Heart left ventricle (tissue), 16 donors: ENCODE measurements around the gene MYH7B. TPM values are rescaled to one million over a fixed set of nuclear protein-coding genes. Genes with fewer than 3 reads are reported as not detected.

ENCODE experiments used
- ATAC-seq, 4 donors: fragments of 200-7000 bp; cut with Tn5 transposase; one replicate each; pipeline ENCODE4 v1.9.1; 2020 to 2022; ENCODE audit warnings: moderate library complexity in 4 of 4, mild to moderate bottlenecking in 3 of 4, moderate number of reproducible peaks in 1 of 4
- DNase-seq, 5 donors: peaks; one replicate each; pipeline ENCODE4 v3.0.0-alpha.2; 2020
- H3K27ac ChIP-seq, 12 donors: fragments of 200-600 bp; sonication (generic) in 4 of 12; one replicate each; pipeline versions ENCODE4 v1.5.0 to v1.8.0; 2016 to 2022; ENCODE audit warnings: mild to moderate bottlenecking in 2 of 12
- H3K27me3 ChIP-seq, 9 donors: fragments of 200-600 bp; sonication (generic) in 2 of 9; one replicate each; pipeline versions ENCODE4 v1.5.1 to v1.8.0; 2016 to 2022; ENCODE audit warnings: mild to moderate bottlenecking in 3 of 9
- H3K36me3 ChIP-seq, 9 donors: fragments of 200-600 bp; sonication (generic) in 2 of 9; one replicate each; pipeline versions ENCODE4 v1.5.0 to v1.8.0; 2018 to 2022; ENCODE audit warnings: mild to moderate bottlenecking in 2 of 9
- H3K4me1 ChIP-seq, 12 donors: fragments of 200-600 bp; sonication (generic) in 4 of 12; one replicate each; pipeline versions ENCODE4 v1.5.0 to v1.8.0; 2016 to 2022; ENCODE audit warnings: mild to moderate bottlenecking in 3 of 12
- H3K4me3 ChIP-seq, 12 donors: fragments of 200-600 bp; sonication (generic) in 4 of 12; one replicate each; pipeline versions ENCODE4 v1.5.0 to v1.8.0; 2017 to 2022; ENCODE audit warnings: mild to moderate bottlenecking in 9 of 12, moderate library complexity in 4 of 12
- H3K9me3 ChIP-seq, 12 donors: fragments of 200-600 bp; sonication (generic) in 4 of 12; one replicate each; pipeline versions ENCODE4 v1.5.0 to v1.8.0; 2016 to 2022; ENCODE audit warnings: mild to moderate bottlenecking in 1 of 12
- CTCF ChIP-seq, 12 donors: fragments of 200-600 bp; sonication (generic) in 4 of 12; IDR thresholded peaks; one replicate each; pipeline versions ENCODE4 v1.5.0 to v1.8.0; 2018 to 2022; ENCODE audit warnings: antibody characterized with exemption in 12 of 12, mild to moderate bottlenecking in 5 of 12
- POLR2A ChIP-seq, 2 donors: fragments of 450-650 bp; IDR thresholded peaks; one replicate each; pipeline ENCODE4 v1.6.1; 2017; ENCODE audit warnings: antibody characterized with exemption in 2 of 2, mild to moderate bottlenecking in 2 of 2, moderate library complexity in 2 of 2
- WGBS, 4 donors: extraction: QIAGEN DNeasy Blood & Tissue Kit in 2 of 4; methylation state at CpG; one replicate each; pipeline versions ENCODE4 v1.1.5 to v1.1.7; 2013 to 2018; 5-methylcytosine and 5-hydroxymethylcytosine counted together
- intact Hi-C, 10 donors: fragments of 100-400 bp; cut with DNase I; formaldehyde crosslinking; loops; one replicate each; pipeline versions ENCODE4 v1.11.1 to v1.14.2; 2022
- long read RNA-seq, 3 donors: library from polyadenylated mRNA; unstranded; transcript quantifications; one replicate each; pipeline ENCODE4 v2.0.0, GENCODE V29; 2020 to 2021
- polyA plus RNA-seq, 2 donors: library from polyadenylated mRNA; stranded (reverse); fragments of 200-250 nt; gene quantifications; one replicate each; pipeline ENCODE4 v1.2.3, GENCODE V29; 2013
- total RNA-seq, 9 donors: library from RNA; depleted of rRNA in 2 of 9; stranded (reverse); fragments of >200 nt in 2 of 9; fragmentation: NEBNext Ultra II Directional in 3 of 9; extraction: Animal tissue kit (Norgen Biotek cat#: 25700) in 3 of 9; gene quantifications; one replicate each; pipeline versions ENCODE4 v1.1.0 to v1.2.4, GENCODE V29; 2016 to 2023
- donor health status: ischemic (EF 13 %, LVEDD 7.1; RV severe dilation, severe dysfunction).
- donor health status: healthy with polysubstance abuse.
- donor health status: DM: no; HTN: yes; CAD: no.
- donor health status: DM: no; HTN: no; CAD: no.
- donor health status: ischemic (EF 25% LVEDD 6.9; RV normal size, moderate dysfunction).
- donor health status: ischemic (EF 25% LVEDD 5.7; RV mildly dilated, moderate dysfunction).
- donor health status: healthy.
- donor health status: DM: yes; HTN: yes; CAD: no.
- donor health status: ischemic (EF 35%, LVEDD 5.7; RV mildly dilated, moderate dysfunction).
- donor health status: nonischemic (EF 11% LVEDD 7.7; RV severe dilation, severe dysfunction).
- donor health status: DM: yes; HTN: yes; CAD: no.
- donor health status: PGD.
- donor health status: ischemic (EF 29% LVEDD 5.4; RV normal size, mild dysfunction).
- donor health status: nonischemic (EF 23%, LVEDD 6.1; RV moderate dilation, normal function).

MYH7B gene
- total RNA-seq = 100 to 1,000 TPM in 7 of 9 donors, 10 to 100 TPM in 2; 50.7 to 306 (median 144) TPM
- polyA plus RNA-seq = 100 to 1,000 TPM in 1 of 2 donors, 10 to 100 TPM in 1; 12.8 to 448 TPM
- long read RNA-seq, donor 1, partial matches to known transcripts = 280 of 357 reads
- long read RNA-seq, donor 1, other reads (novel, unspliced or antisense) = 74 of 357 reads
- long read RNA-seq, donor 2, partial matches to known transcripts = 55 of 69 reads
- long read RNA-seq, donor 2, other reads (novel, unspliced or antisense) = 14 of 69 reads
- long read RNA-seq, donor 3, partial matches to known transcripts = 123 of 167 reads
- long read RNA-seq, donor 3, other reads (novel, unspliced or antisense) = 44 of 167 reads

GRCh38 chr20:34955231-34956040 lies at the start of gene MYH7B, which contains the start of gene GSS:
TSS of gene MYH7B (plus strand) at chr20:34955868. CDS start at chr20:34978006, 22,138 bp downstream.
TSS of gene GSS (minus strand) at chr20:34955806. CDS start at chr20:34951852, 3,954 bp downstream.
- Histone ChIP-seq H3K4me1 (peaks cover 0 to 31% (median 20%) of the 10 kb centered on the region in 12 donors), H3K36me3 (peaks cover 0 to 13% (median 0%) of the 10 kb centered on the region in 9 donors), H3K9me3 (no peaks in the 10 kb centered on the region)

GRCh38 chr20:34907616-34908469 lies 47.8 kb upstream of the MYH7B start:
- intact Hi-C loops = no loop called here
- TF ChIP-seq POLR2A (IDR thresholded peaks at IDR 0.05) = no peak
- no peak for TF ChIP-seq CTCF (IDR thresholded peaks at IDR 0.05)
- peak in 4 of 5 donors; percentile 57 to 80 (median 68) for DNase-seq
- 22 to 29% (median 23%) methylated on average over 7 of the region's 7 CpGs for WGBS, 4 donors
- no peak overlapping the region for H3K4me3 ChIP-seq
- no peaks in the 10 kb centered on the region for H3K9me3 ChIP-seq
- ATAC-seq = peak; percentile 90 to 97 (median 97)
- H3K36me3 ChIP-seq = no peaks in the 10 kb centered on the region
- H3K4me1 ChIP-seq = peaks cover 8 to 47% (median 25%) of the 10 kb centered on the region in 12 donors
- H3K27ac ChIP-seq = peak overlapping the region; percentile 50 to 89 (median 80)
- no peaks in the 10 kb centered on the region for H3K27me3 ChIP-seq

More at GRCh38 chr20:34955231-34956040, at the start of gene MYH7B, which contains the start of gene GSS:
- peak in 1 of 2 donors; percentile 79 for TF ChIP-seq POLR2A (IDR thresholded peaks at IDR 0.05)
- TF ChIP-seq CTCF (IDR thresholded peaks at IDR 0.05) = peak in 11 of 12 donors; percentile 21 to 69 (median 51)
- peak within 1 kb of the TSS; percentile 42 to 85 (median 70) for H3K4me3 ChIP-seq
- H3K27ac ChIP-seq = peak within 1 kb of the TSS; percentile 84 to 96 (median 94)
- peak; percentile 94 to 97 (median 96) for ATAC-seq
- peak; percentile 97 to 99 (median 98) for DNase-seq
- 0 to 1% (median 0%) methylated on average over 50 to 62 of the region's 62 CpGs for WGBS, 4 donors
- intact Hi-C loops = loop anchor here (1.0 to 10.0 kb wide), 5 partner anchors 79 to 139 kb away; partner anchors contain the start of genes ACSS2 (in 1 of the 10) and TRPC4AP (in 1 of the 10)
- H3K27me3 ChIP-seq = no peaks in the 10 kb centered on the region

GRCh38 chr20:34915131-34915530 lies 40.5 kb upstream of the MYH7B start:
- Histone ChIP-seq H3K4me3 (no peak overlapping the region), H3K9me3 (no peaks in the 10 kb centered on the region), H3K27me3 (no peaks in the 10 kb centered on the region), H3K36me3 (peaks cover 0 to 36% (median 7%) of the 10 kb centered on the region in 9 donors), H3K27ac (peak overlapping the region in 11 of 12 donors; percentile 4 to 68 (median 48)), H3K4me1 (peaks cover 0 to 41% (median 20%) of the 10 kb centered on the region in 12 donors)
- peak in 1 of 4 donors; percentile 18 for ATAC-seq
- no peak for DNase-seq
- TF ChIP-seq CTCF (IDR thresholded peaks at IDR 0.05) (no peak), POLR2A (IDR thresholded peaks at IDR 0.05) (no peak)
- 77 to 86% (median 80%) methylated on average over 4 of the region's 4 CpGs for WGBS, 4 donors
- intact Hi-C loops = no loop called here
